GM21576 (cell line): ENCODE measurements around the gene MKNK2.

ENCODE experiments used
- ATAC-seq: cut with Tn5 transposase; IDR thresholded peaks from one replicate; pipeline ENCODE4 v1.9.1; 2021; ENCODE audit warnings: mild to moderate bottlenecking, moderate library complexity; ENCODE audit not compliant: unreplicated experiment

Gene MKNK2

GRCh38 chr19:2033115-2033824 is 17.8 kb downstream of the MKNK2 start:
- no peak for ATAC-seq

- no peak for ATAC-seq
Observed at GRCh38 chr19:2032296-2032941, 18.6 kb downstream of the MKNK2 start.

- no peak for ATAC-seq
Observed at GRCh38 chr19:2027361-2027760, 23.7 kb downstream of the MKNK2 start.

GRCh38 chr19:2026770-2027169 is 24.3 kb downstream of the MKNK2 start:
- ATAC-seq: no peak

- ATAC-seq: no peak
Observed at GRCh38 chr19:2022289-2022688, 28.8 kb downstream of the MKNK2 start.

GRCh38 chr19:2021453-2022140 is 29.4 kb downstream of the MKNK2 start:
- no peak for ATAC-seq

- ATAC-seq: no peak
Observed at GRCh38 chr19:2018752-2019151, 32.3 kb downstream of the MKNK2 start.

- no peak for ATAC-seq
Observed at GRCh38 chr19:2016041-2016807, 34.8 kb downstream of the MKNK2 start.

- no peak for ATAC-seq
Observed at GRCh38 chr19:2015608-2015950, 35.5 kb downstream of the MKNK2 start, which contains the start of gene BTBD2. Gene BTBD2 (minus strand): TSS chr19:2015714. CDS start chr19:2015703, 11 bp downstream.

- ATAC-seq: no peak
Observed at GRCh38 chr19:2014731-2015607, 36.1 kb downstream of the MKNK2 start.

- ATAC-seq: no peak
Observed at GRCh38 chr19:2014131-2014571, 36.9 kb downstream of the MKNK2 start.

- no peak for ATAC-seq
Observed at GRCh38 chr19:2013683-2013961, 37.4 kb downstream of the MKNK2 start.

GRCh38 chr19:2012941-2013682 is 37.9 kb downstream of the MKNK2 start:
- no peak for ATAC-seq

GRCh38 chr19:2011169-2011568 is 39.9 kb downstream of the MKNK2 start:
- ATAC-seq: no peak

- ATAC-seq: no peak
Observed at GRCh38 chr19:2010135-2010668, 40.8 kb downstream of the MKNK2 start.

GRCh38 chr19:2003874-2004273 is 47.2 kb downstream of the MKNK2 start:
- ATAC-seq: no peak

GRCh38 chr19:1999856-2000515 is 51.1 kb downstream of the MKNK2 start:
- ATAC-seq: no peak

GRCh38 chr19:1998712-1999708 is 52.0 kb downstream of the MKNK2 start:
- no peak for ATAC-seq
